Uterus (tissue), 4 donors: Measurements from ENCODE around the gene CD300E. TPM values are rescaled to one million over a fixed set of nuclear protein-coding genes. Genes with fewer than 3 reads are reported as not detected.
"Not testable (repeated sequence)": the region's sequence is repeated elsewhere in the genome, so short reads cannot be mapped to it uniquely, and the experiment has no call there.

ENCODE experiments used
- DNase-seq, 2 donors: peaks; one replicate each; pipeline ENCODE4 v3.0.0-alpha.2; 2019 to 2020
- H3K27ac ChIP-seq, 2 donors: fragments of 200-600 bp; sonication (generic); 1 replicate in 1 of 2; 2 replicates in 1 of 2; pipeline ENCODE4 v1.5.1; 2016 to 2018
- H3K27me3 ChIP-seq, 2 donors: fragments of 200-600 bp; sonication (generic); one replicate each; pipeline ENCODE4 v1.5.1; 2018 to 2019; ENCODE audit warnings: control low read depth in 1 of 2
- H3K36me3 ChIP-seq, 2 donors: fragments of 200-600 bp; sonication (generic); one replicate each; pipeline ENCODE4 v1.5.1; 2019; ENCODE audit warnings: control low read depth in 1 of 2
- H3K4me1 ChIP-seq, 2 donors: fragments of 200-600 bp; sonication (generic); one replicate each; pipeline ENCODE4 v1.5.1; 2018 to 2019; ENCODE audit warnings: control low read depth in 1 of 2
- H3K4me3 ChIP-seq, 2 donors: fragments of 200-600 bp; sonication (generic); 1 replicate in 1 of 2; 2 replicates in 1 of 2; pipeline ENCODE4 v1.5.1; 2018 to 2019; ENCODE audit warnings: mild to moderate bottlenecking in 1 of 2
- H3K9me3 ChIP-seq, 2 donors: fragments of 200-600 bp; sonication (generic); one replicate each; pipeline ENCODE4 v1.5.1; 2019; ENCODE audit warnings: control low read depth in 1 of 2
- CTCF ChIP-seq, 4 experiments: fragments of 200-600 bp in 2 of 4; fragments of 450-650 bp in 2 of 4; sonication (generic) in 2 of 4; IDR thresholded peaks; one replicate each; pipeline ENCODE4 v1.5.1; 2016 to 2019; ENCODE audit warnings: antibody characterized with exemption in 4 of 4, mild to moderate bottlenecking in 2 of 4, moderate library complexity in 1 of 4
- POLR2A ChIP-seq, 2 donors: fragments of 450-650 bp; IDR thresholded peaks; one replicate each; pipeline ENCODE4 v1.6.1; 2016; ENCODE audit warnings: antibody characterized with exemption in 2 of 2, mild to moderate bottlenecking in 1 of 2, moderate library complexity in 1 of 2
- intact Hi-C: fragments of 100-400 bp; cut with DNase I; formaldehyde crosslinking; loops from one replicate; pipeline ENCODE4 v1.15.1; 2023; ENCODE audit warnings: low total_unique reads
- total RNA-seq, 4 donors: library from RNA; depleted of rRNA in 3 of 4; stranded (reverse); fragments of >200 nt in 3 of 4; gene quantifications; one replicate each; pipeline versions ENCODE4 v1.1.0 to v1.2.4, GENCODE V29; 2014 to 2023
- donor health status: DM: yes; HTN: yes; CAD: no.

CD300E gene
- total RNA-seq, 4 donors from 2014 or later = 0.07 to 0.88 TPM; not detected in 2

DNA sequence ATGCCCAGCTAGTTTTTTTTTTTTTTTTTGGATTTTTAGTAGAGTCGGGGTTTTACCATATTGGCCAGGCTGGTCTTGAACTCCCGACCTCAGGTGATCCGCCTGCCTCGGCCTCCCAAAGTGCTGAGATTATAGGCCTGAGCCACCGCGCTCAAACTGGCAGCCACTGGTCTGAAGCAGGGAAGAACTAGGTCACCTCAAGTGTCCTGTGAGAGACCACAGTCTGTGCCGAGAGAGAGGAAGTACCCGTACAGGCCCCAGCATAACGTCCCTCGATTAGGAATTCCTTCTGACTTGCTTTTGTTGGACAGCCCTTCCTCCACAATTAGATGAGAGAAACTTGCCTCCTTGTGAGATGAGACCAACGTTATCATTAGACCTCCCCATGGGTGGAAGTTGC lies 13.7 kb upstream of the CD300E start:
- no peak overlapping the region for H3K27ac ChIP-seq

GRCh38 chr17:74636541-74637085 lies 13.1 kb upstream of the CD300E start:
- not testable (repeated sequence) for DNase-seq

More for the DNA sequence above, 13.7 kb upstream of the CD300E start:
- no peaks in the 10 kb centered on the region for H3K27me3 ChIP-seq
- H3K4me1 ChIP-seq = no peaks in the 10 kb centered on the region
- TF ChIP-seq CTCF (IDR thresholded peaks at IDR 0.05) (no peak), POLR2A (IDR thresholded peaks at IDR 0.05) (no peak)
- DNase-seq = no peak
- no peaks in the 10 kb centered on the region for H3K36me3 ChIP-seq
- no peaks in the 10 kb centered on the region for H3K9me3 ChIP-seq
- intact Hi-C loops = no loop called here
- no peak overlapping the region for H3K4me3 ChIP-seq

DNA sequence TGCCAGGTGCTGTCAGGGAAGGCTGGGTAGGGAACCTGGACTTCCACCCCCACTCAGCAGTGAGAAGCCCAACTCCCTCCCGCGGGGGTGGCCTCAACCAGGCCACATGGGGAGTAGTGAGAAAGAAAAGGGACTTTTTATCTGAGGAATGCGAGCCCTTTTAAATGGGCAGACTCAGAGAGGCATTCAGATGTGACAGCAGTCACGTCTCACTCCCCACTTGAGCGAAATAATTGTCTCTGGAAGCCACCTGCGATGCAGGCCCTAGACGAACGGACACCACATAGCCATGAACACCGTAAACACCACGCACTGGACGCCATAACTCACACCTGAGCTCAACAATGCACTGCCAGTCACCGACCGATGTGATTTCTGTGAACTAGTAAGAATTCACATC lies 11.9 kb upstream of the CD300E start:
- no peaks in the 10 kb centered on the region for H3K4me1 ChIP-seq
- H3K27me3 ChIP-seq = no peaks in the 10 kb centered on the region
- H3K4me3 ChIP-seq = no peak overlapping the region
- no peak overlapping the region for H3K27ac ChIP-seq
- intact Hi-C loops = no loop called here
- DNase-seq = no peak
- TF ChIP-seq POLR2A (IDR thresholded peaks at IDR 0.05) = no peak
- TF ChIP-seq CTCF (IDR thresholded peaks at IDR 0.05) = no peak
- no peaks in the 10 kb centered on the region for H3K9me3 ChIP-seq
- H3K36me3 ChIP-seq = no peaks in the 10 kb centered on the region

More at GRCh38 chr17:74636541-74637085, 13.1 kb upstream of the CD300E start:
- intact Hi-C loops, H3K36me3 ChIP-seq, H3K27ac ChIP-seq, H3K9me3 ChIP-seq, H3K27me3 ChIP-seq, H3K4me3 ChIP-seq, H3K4me1 ChIP-seq: not testable (repeated sequence)

- intact Hi-C loops = no loop called here
- Histone ChIP-seq H3K4me3 (no peak overlapping the region), H3K4me1 (no peaks in the 10 kb centered on the region), H3K27me3 (no peaks in the 10 kb centered on the region), H3K27ac (no peak overlapping the region), H3K36me3 (no peaks in the 10 kb centered on the region), H3K9me3 (no peaks in the 10 kb centered on the region)
- DNase-seq = no peak
- TF ChIP-seq CTCF (IDR thresholded peaks at IDR 0.05) (no peak), POLR2A (IDR thresholded peaks at IDR 0.05) (no peak)
Measured at GRCh38 chr17:74633326-74633725, 9.8 kb upstream of the CD300E start.

DNA sequence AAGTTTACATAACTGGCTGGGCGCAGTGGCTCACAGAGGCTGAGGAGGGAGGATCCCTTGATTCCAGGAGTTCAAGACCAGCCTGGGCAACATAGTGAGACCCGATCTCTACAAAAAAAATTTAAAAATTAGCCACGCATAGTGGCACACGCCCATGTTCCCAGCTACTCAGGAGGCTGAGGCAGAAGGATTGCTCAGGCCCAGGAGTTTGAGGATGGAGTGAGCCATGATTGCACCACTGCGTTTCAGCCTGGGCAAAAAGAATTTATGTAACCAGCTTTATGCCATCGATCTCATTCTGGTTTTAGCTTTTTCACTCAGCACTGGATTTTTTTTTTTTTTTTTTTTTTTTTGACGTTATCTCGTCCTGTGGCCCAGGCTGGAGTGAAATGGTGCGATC lies 9.1 kb upstream of the CD300E start:
- no peak for DNase-seq
- no peaks in the 10 kb centered on the region for H3K36me3 ChIP-seq
- no peaks in the 10 kb centered on the region for H3K4me1 ChIP-seq
- intact Hi-C loops = no loop called here
- no peak overlapping the region for H3K4me3 ChIP-seq
- no peak for TF ChIP-seq POLR2A (IDR thresholded peaks at IDR 0.05)
- no peak for TF ChIP-seq CTCF (IDR thresholded peaks at IDR 0.05)
- H3K9me3 ChIP-seq = no peaks in the 10 kb centered on the region
- H3K27ac ChIP-seq = no peak overlapping the region
- H3K27me3 ChIP-seq = no peaks in the 10 kb centered on the region
